Tibial nerve (tissue), 4 donors: Measurements from ENCODE around the gene DBH.

ENCODE experiments used
- CTCF ChIP-seq, 5 experiments: fragments of 200-600 bp in 3 of 5; fragments of 450-650 bp in 2 of 5; sonication (generic) in 3 of 5; IDR thresholded peaks; one replicate each; pipeline ENCODE4 v1.5.1; 2016 to 2019; ENCODE audit warnings: antibody characterized with exemption in 5 of 5, mild to moderate bottlenecking in 3 of 5, moderate library complexity in 2 of 5
- EP300 ChIP-seq, 2 donors: sonication (generic); formaldehyde crosslinking; IDR thresholded peaks; one replicate each; pipeline ENCODE4 v1.6.1; 2017; ENCODE audit warnings: antibody characterized with exemption in 2 of 2, mild to moderate bottlenecking in 1 of 2
- POLR2A ChIP-seq, 2 donors: fragments of 450-650 bp; IDR thresholded peaks; one replicate each; pipeline ENCODE4 v1.6.1; 2017; ENCODE audit warnings: antibody characterized with exemption in 2 of 2, mild to moderate bottlenecking in 2 of 2, moderate library complexity in 2 of 2

GRCh38 chr9:133665535-133665934 lies 29.4 kb downstream of the DBH start:
- TF ChIP-seq CTCF (IDR thresholded peaks at IDR 0.05) = no peak
- no peak for TF ChIP-seq EP300 (IDR thresholded peaks at IDR 0.05)
- no peak for TF ChIP-seq POLR2A (IDR thresholded peaks at IDR 0.05)
